CD4-positive, alpha-beta T cell treated with Interleukin-12 subunit alpha and Interleukin-12 subunit beta, for 1 hour (primary cell): ENCODE data around the gene GRID1.

Experiments
- DNase-seq: peaks from one replicate; pipeline ENCODE4 v3.0.0-alpha.2; 2020

Gene GRID1

DNA sequence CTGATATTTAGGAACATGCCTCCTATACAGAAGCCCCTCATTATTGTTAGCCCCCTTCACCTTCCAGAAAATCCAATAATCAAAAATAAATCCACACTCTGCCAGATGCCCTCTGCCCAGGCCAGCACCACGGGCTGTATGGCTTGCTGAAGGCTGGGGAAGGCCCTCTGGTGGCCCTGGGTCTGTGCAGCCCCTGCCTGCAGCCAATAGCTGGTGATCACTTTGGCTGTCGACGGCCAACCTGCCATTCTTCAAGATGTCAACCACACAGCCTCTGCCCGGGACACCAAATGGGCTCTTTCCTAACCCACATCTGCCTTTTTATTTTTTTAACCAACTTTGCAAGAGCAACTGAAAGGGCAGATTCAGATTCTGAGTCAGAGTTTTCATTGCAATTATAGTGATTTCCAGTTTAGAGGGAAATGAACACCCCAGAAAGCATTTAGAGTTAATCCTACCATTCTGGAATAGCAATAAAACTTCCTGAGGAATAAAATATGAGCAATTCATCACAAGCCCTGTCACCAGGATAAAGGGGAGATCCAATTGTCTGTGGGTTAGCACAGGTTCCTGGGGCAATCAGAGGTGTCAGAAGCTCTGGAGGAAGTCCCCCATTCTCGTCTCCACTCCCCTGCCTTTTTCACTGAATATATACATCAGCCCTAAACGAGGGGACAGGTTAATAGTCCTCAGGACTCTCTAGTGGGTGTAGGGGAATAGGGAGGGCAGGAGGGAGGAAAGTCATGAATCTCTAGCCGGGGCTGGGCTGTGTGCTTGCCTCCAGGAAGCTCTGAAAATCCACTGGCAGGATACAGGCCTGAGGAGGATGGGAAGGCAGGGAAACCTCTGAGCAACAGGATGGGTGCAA lies 211.3 kb downstream of the GRID1 start:
- DNase-seq = no peak

DNA sequence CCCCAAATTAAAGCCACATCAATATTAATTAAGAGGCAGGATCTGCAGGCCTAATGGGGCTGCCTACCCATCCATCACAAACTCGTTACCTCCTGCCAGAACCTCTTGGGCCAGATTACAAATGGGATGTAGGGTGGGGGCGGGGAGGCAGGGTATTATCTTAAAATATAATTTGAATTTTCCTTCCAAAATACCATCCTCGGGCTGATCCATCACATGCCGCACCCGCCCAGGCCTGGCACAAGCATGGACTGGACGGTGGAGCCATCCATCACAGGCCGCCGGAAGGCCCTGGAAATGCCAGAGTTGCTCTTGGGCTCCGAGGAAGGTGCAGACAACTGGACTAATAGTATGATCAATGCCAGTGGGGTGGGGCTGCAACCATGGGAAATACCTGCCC lies 212.8 kb downstream of the GRID1 start:
- no peak for DNase-seq

GRCh38 chr10:86152911-86153310 lies 213.7 kb downstream of the GRID1 start:
- no peak for DNase-seq

DNA sequence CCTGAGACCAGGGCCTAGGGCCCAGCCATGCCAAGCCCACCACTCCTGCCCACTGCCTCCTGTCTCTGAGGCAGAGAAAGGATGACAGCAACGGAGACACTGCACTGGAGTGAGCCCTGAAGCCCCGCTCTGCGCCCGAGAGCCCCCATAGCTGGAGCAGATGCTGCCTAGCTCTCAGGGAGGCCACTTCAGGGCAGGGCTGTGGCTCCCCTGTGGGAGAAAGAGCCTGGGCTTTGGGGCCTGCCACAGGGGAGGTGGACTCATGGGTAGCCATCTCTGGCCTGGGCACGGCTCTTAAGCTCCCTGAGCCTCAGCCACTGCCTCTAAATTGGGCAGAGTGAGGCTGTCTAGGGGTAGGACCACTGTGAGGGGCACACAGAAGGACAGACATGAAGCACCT lies 214.2 kb downstream of the GRID1 start:
- DNase-seq = no peak

DNA sequence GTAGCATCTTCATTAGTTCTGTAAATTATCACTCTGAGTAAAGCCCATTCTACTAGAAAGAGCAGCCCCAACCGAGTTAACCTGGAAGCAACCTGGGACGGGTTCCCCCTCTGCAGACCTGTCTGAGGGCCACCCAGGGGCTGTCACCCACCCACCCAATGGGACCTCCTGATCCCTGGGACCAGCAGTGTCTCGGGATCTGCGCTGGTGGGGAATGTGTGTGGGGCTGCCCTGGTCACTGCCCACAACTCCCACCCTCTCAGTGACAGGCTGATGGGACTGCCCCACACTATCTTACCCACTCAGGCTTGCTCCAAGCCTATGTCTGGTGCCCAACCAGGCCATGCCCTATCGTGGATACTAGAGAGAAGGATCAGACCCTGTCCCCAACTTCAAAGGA lies 215.0 kb downstream of the GRID1 start:
- no peak for DNase-seq

DNA sequence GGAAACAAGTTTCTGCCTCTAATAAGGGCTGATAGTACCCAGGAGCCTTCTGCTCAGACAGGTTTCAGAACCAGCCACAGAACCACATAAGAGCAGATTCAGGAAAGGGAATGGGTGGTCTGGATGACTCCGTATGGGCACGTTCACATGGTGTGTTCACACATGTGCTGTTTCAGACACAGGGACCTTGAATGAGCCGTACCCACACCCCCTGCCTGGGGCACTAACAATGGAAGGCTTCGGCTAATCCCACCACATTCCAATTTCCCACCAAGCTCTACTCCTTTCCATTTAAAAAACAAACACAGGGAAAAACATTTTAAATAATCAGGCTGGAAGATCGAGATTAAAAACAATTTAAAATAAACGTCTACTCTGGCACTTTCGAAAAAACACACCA lies 217.3 kb downstream of the GRID1 start:
- no peak for DNase-seq

DNA sequence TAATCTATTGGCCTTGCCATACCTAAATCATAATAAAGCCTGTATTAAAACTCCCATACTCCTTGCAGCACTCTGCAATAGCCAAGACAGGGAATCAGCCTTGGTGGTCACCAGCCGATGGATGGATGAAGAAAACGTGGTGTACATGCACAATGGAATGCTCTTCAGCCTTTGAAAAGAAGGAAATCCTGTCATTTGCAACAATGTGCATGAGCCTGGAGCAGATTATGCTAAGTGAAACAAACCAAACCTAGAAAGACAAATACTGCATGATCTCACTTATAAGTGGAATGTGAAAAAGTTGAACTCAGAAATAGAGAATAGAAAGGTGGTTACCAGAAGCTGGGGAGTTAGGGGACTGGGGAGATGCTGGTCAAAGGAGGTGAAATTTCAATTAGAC lies 218.5 kb downstream of the GRID1 start:
- no peak for DNase-seq

DNA sequence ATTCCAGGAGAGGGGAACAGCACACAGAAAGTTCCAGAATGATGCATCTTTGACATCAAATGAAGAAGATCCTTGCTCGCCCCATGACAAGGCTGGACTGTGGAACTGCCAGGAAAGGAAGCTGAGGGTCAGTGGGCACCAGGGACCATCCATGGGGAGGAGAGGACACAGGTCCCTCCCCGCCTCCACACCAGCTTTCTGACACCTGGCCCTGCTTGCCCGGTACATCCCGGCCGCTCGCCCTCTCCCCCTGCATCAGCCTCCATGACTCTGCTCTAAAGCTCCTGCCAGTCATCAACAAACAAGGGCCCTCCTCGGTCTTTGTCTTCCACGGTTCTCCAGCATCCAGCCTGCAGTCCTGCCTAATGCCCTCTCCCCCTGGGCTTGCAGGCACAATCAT lies 222.3 kb downstream of the GRID1 start:
- no peak for DNase-seq

DNA sequence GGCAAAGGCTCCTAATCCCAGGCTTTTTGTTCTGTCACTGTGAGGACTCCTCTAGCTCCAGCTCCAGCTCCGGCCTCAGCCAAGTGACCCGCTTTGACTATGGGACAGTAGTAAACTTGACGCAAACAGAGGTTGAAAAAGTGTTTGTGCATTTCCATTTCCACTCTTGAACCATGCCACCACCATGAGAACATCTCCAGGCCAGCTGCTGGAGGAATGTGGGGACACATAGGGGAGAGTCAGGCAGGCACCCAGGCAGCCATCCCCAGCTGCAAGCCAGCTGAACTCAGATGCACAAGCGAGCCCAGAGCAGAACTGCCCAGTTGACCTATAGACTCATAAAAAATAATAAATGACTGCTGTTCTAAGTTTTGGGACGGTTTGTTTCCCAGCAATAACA lies 224.7 kb downstream of the GRID1 start:
- DNase-seq = no peak

DNA sequence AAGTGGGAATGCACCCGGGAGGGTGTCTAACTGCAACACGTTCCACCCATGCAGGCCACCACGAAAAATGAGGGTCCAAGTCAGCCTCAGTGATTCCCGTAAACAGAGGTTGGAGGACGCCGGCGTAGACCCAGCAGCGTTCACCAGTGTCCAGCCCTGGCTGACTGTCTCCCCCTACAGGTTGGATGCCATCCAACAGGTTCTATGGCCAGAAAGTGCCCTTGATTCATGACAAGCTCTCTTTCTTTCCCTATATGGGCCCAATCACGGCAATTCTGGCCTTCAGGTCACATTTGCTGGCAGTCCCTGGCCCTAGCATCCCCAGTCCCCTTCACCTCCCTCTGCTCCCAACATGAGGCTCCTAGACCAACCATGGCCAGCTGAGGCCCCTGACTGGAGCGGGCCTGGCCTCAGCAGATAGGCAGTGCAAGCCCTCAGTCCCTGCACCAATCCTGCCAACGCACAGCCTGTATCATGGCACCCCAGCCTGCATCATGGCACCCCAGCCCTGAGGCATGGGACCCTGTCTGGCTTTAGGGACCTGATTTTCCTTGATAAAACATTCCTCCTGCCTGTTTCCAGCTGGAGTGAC lies 227.4 kb downstream of the GRID1 start:
- no peak for DNase-seq

GRCh38 chr10:86138551-86139065 lies 228.0 kb downstream of the GRID1 start:
- no peak for DNase-seq

DNA sequence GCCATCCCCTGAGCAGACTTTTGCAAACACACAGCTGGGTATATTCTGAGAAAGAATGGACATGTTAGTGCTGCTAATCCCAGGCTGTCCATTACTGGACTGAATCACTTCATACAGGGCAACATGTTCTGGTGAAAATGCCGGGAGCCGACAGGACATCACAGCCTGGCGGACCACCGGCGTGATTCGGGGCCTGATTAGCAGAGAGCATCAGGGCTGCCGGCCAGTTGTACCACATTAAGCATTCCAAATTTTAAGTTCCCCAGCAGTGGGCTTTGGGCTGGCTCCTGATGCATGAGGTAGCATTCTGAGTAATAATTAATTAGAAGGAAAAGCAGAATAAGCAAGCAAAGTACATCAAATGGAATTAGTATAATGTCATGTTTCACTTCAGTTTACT lies 229.0 kb downstream of the GRID1 start:
- no peak for DNase-seq

DNA sequence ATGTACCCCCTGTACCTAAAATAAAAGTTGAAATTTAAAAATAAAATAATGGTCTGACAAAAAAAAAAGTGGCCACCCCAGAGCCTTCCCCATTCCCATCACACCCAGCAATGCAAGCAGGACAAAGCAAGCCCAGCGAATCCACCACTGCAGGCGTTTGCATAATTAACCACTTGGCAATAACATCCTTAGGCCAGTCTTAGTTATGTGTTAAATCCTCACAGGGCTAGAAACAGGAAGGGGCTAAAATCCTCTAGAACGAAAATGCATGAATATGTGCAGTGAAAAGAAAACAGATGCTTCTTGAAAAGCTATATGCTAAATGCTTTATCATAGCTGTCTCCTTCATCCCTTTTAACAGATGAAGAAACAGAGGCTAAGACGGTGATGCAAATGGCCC lies 229.7 kb downstream of the GRID1 start:
- no peak for DNase-seq

DNA sequence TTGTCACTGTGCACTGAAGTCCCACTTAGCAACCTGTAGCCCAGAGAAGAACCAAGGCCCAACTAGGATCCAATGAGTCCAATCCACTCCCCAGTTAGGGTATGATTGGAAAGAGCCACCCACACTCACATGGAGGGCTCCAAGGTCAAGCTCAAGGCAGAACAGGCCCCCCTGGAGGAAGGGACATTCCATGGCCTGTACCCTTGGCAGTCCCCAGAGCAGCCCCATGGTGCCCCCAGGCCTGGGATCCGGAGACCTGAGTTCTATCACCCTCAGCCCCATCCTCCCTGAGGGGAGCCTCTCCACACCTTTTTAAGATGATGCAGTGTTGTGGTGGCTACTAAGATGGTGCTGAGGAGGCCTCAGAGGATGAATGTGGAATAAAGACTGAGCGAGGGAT lies 231.4 kb downstream of the GRID1 start:
- DNase-seq = no peak

DNA sequence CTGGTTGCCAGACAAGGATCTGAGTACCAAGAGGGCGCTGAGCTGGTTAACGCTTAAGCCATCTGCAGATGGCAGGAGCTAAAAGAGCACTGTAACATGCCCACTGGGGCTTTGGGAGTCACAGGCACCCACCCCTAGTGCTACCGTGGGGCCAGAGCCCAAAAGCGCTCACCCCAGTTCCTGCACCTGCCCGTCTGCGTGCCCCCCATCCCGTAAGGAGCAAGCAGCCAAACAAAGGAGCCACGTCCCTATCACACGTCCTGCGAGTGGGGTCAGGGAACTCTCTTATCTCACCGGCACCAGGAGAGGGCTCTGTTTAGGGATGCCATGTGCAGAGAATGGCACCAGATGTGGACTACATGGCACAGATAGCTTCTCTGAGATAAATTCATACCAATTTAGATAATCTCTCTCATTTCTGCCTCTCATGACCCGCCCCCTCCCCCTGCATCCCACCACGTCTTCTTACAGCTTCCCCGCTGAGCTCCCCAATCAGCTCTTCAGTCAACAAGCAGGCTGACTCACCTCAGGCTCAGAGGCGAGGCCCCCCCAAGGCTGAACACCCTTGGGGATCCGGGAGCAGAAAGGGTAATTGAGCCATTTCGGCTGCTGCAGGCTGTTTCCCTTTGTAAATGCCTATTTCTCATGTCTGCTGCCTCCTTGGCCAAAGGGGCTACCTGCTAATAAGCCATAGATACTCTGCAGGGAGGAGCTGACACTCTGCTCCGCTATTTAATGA lies 235.7 kb downstream of the GRID1 start:
- DNase-seq = no peak

GRCh38 chr10:86130041-86130440 lies 236.6 kb downstream of the GRID1 start:
- no peak for DNase-seq

GRCh38 chr10:86128360-86128759 lies 238.2 kb downstream of the GRID1 start:
- DNase-seq = no peak

DNA sequence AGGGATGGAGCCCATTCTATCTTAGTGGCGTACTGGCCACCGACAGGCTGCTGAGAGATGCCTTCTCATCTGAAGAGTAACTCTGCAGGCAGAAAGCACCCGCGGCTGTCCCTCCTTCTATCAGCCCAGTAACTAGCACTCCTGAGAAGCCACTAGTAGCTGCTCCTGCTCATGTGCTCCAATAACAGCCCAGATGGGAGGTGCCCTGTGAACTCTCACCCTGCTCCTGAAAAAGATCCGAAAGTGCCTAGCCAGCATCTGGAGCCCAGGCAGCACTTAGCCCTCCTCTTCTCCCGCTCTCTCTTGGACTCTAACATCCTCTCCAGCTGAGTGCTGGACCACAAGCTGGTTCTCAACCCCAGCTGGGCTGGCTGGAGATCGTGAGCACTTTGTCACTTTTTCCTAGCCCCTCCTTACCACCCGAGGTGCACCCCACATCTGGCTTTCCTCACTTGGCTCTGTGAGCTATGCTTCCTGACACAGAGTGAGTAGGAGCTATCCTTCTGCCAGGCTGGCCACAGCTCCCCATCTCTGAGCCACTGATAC lies 239.2 kb downstream of the GRID1 start:
- no peak for DNase-seq

- DNase-seq = no peak
These were observed 241.9 kb downstream of the GRID1 start for GRCh38 chr10:86124734-86125133.

- no peak for DNase-seq
These were observed 242.9 kb downstream of the GRID1 start for GRCh38 chr10:86123715-86124114.

GRCh38 chr10:86123304-86123703 lies 243.3 kb downstream of the GRID1 start:
- DNase-seq = no peak

DNA sequence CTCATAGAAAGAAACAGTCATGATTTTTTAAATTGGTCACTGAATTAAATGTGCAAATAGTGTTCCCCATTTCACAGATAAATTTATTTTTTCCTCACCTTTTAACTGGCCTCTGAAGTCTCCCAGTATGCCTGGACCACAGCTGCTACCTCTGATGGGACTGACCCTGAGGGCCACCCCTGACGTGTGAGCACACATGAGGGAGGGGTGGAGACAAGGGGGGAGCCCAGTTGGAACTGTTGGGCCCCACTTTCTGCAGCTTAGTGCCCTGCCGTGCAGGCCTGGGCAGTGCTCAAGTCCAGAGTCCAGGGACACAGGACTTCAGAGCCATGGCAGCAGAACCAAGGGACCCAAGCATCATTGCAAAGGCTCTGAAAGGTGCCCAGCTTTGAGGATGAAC lies 243.9 kb downstream of the GRID1 start:
- no peak for DNase-seq

DNA sequence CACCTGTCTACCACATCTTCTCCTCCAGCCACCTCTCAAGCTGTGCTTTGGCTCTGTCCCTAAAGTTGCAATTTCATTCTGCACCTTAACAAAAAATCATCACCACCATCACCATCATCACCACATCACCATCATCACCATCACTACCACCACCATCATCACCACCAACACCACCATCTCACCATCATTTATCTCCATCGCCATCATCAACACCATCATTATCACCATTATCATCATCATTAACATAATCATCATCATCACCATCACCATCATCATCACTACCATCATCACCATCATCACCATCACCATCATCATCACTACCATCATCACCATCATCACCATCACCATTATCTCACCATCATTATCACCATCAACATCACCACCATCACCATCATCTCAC lies 245.4 kb downstream of the GRID1 start:
- DNase-seq = no peak

DNA sequence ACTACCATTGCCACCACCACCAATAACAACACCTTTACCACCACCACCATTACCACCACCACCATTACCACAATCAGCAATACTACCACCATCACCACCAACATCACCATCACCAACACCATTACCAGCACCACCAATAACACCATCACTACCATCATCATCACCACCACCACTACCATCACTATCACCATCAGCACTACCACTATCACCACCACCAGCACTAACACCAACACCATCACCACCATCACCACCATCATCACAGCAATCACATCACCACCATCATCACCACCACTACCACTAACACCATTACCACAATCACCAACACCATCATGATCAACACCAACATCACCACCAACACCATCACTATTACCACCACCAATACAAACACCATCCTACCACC lies 249.5 kb downstream of the GRID1 start:
- no peak for DNase-seq
